Lower leg skin (tissue), 3 donors: Measurements from ENCODE around the gene TMEM151B.

Experiments
- CTCF ChIP-seq, 3 donors: fragments of 450-650 bp; IDR thresholded peaks; one replicate each; pipeline ENCODE4 v1.5.1; 2016; ENCODE audit warnings: antibody characterized with exemption in 3 of 3, mild to moderate bottlenecking in 3 of 3, moderate library complexity in 2 of 3
- POLR2A ChIP-seq, 2 donors: fragments of 450-650 bp; IDR thresholded peaks; one replicate each; pipeline ENCODE4 v1.6.1; 2016 to 2017; ENCODE audit warnings: antibody characterized with exemption in 2 of 2, mild to moderate bottlenecking in 1 of 2, moderate library complexity in 1 of 2

- TF ChIP-seq POLR2A (IDR thresholded peaks at IDR 0.05) (no peak), CTCF (IDR thresholded peaks at IDR 0.05) (no peak)
These were observed 41.8 kb upstream of the TMEM151B start for GRCh38 chr6:44228433-44228832.
